HG03575 (cell line): ENCODE data around the gene FKBP1A.

ENCODE experiments used
- ATAC-seq: cut with Tn5 transposase; IDR thresholded peaks from one replicate; pipeline ENCODE4 v1.9.1; 2021; ENCODE audit not compliant: unreplicated experiment, insufficient number of reproducible peaks, low FRiP score; ENCODE audit errors: extremely low read depth

The FKBP1A gene

DNA sequence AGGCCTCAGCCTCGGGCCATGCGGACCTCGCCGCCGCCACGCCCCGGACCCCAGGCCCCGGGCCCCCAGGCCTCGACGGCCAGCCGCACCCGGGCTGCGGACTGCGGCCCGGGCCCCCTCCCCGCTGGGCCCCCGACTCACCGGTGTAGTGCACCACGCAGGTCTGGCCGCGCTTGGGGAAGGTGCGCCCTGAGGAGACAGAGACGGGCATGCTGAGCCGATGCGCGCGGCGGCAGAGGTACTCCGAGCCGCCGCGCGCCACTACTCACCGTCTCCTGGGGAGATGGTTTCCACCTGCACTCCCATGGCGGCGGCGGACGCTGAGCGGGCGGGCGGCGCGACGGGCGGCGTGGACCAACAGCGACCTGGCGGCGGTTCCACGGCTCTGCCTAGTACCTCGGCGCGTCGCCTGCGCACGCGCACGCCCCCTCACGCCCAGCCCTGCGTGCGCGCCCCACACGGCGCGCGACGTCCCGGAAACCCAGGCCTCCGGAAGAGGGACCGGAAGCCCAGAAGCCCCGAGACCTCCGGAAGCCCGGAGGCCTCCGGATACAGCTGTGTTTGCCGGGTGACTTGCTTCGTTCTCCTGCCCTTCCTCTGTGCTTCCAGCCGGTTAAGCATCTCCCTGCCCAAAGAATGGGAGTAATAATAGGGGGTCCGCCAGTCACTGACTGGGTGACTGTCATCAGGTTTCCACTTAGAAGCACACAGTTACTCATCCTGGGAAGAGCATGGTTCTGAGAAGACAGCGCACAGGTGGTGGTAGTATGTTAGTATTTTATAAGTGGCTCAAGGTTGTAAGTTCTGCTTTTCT is at the start of gene FKBP1A:
TSS of gene FKBP1A (minus strand) at position 362 of the 814 bp plus-strand sequence. CDS start at position 306, 56 bp downstream.
- peak; percentile 38 for ATAC-seq

DNA sequence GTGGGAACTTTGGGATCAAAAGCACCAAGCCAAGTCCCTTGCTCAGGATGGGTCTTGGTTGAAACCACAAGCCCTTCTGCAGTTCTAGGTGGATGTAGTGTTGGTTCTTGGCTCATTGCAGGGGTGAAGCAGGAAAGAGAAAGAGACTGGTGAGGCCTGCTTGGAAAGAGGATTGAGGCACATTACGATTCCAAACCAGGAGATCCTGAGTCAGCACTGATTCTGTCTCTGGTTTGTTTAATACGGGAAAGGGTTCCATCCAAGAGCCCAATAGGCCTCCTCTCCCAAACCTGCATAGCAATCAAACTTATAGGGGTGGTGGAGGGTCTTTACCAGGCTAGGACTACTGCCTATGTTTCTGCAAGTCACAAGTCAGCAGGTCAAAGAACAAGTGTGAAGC is 49.5 kb upstream of the FKBP1A start:
- ATAC-seq, result no peak

DNA sequence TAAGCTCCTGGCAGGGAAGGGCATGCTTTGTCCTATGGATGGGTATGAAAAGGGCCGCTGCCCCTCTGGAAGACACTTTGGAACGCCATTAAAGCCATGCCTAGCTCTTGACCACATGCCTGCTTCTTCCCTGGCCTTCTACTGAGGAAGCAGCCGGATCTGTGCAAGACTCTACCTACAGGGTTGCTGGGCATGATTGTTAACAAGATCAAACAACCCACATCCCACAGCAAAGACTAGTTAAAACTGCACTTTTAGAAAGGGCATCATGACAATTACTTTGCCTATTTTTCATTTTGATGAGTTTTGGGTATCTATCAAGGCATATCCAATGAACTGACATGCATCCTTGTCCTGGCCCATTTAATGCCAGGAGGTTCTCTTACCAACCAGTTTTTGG is 48.3 kb upstream of the FKBP1A start:
- ATAC-seq, result no peak

DNA sequence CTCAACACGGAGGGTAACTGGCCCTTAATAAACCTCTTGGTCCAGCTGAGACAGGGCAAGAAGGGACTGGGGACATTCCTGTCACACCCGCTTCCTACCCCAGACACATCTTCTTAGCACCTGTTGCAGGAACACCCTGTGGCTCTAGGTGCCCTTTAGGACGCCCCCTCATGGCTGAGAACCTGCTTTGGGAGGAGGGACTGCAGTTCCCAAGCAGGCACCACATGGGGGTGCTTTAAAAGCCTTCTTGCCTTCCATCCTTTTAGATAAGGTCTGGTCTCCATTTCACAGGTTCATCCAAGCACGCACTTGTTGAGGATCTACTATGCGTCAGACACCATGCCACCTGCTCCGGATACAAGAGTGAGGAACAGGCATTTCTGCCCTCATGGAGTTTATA is 47.2 kb upstream of the FKBP1A start:
- no peak for ATAC-seq

DNA sequence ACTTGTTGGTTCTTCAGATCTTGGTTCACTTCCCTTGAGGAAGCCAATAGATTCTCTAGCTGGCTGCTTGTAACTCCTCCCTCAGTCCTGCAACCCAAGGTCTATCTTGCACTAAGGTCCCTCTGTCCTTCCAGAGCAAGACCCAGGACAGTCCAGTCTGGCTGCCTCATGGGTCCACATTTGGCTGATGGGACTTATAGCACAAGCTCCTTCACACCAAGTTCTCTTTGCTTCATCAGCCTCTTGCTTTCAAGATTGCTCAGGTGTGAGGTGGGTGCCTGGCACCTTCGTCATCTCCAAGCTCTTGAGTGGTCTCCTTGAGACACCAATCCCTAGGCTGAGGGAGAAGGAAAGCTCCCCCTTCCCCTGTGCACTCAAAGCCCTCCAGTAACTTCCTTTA is 45.5 kb upstream of the FKBP1A start:
- ATAC-seq, result no peak

DNA sequence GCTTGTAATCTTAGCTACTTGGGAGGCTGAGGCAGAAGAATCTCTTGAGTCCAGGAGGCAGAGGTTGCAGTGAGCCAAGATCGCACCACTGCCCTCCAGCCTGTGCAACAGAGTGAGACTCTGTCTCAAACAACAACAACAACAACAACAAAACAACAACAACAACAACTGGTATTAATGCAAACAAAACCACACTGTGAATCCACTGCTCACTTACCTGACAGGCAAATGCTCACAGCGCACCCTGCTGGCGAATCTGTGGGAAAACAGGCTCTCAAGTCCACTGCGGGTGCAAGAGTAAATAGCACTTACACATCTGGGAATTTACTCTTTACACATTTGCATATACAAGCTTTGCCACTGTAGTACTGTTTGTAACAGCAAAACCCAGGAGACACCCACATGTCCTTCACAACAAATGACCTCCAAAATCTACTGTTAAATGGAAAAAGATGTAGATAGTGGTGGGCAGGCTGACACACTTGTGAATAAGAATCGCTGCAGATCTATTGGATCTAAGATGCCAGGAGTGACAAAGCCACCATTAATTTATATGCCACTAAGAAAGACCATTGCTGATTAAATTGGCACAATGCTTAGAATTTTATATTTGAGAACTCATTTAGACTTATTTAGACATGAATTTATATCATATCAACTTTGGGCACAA is 44.5 kb upstream of the FKBP1A start:
- no peak for ATAC-seq

DNA sequence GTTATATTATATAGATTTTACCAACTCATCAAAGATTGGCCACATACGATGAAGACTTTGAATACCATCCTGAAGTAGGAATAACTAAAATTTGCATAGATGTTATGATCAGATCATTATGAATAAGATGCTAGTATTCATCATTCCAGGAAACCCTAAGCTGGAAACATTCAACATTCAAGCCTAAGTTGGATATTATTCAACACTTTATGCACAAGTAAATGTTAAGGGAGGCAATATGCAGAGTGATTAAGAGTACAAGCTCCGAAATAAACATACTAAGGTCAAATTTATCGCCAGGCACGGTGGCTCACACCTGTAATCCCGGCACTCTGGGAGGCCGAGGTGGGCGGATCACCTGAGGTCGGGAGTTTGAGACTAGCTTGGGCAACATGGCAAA is 43.4 kb upstream of the FKBP1A start:
- ATAC-seq, result no peak

DNA sequence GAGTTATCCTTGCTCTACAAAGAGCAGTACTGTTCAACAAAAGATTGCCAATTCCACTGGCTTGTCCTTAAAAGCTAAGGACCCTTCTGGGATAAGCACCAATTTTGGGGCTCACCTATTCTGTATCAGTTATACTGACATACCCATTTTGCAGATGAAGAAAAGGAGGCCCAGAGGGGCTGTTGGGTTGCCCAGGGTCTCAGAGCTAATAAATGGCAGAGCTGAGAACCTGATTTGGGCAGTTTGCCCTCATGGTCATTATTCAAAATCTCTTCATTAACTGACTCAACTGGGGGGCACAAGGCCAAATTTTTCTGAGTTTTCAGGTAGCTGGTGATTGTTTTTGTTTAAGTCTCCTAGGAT is 42.5 kb upstream of the FKBP1A start:
- ATAC-seq, result no peak

DNA sequence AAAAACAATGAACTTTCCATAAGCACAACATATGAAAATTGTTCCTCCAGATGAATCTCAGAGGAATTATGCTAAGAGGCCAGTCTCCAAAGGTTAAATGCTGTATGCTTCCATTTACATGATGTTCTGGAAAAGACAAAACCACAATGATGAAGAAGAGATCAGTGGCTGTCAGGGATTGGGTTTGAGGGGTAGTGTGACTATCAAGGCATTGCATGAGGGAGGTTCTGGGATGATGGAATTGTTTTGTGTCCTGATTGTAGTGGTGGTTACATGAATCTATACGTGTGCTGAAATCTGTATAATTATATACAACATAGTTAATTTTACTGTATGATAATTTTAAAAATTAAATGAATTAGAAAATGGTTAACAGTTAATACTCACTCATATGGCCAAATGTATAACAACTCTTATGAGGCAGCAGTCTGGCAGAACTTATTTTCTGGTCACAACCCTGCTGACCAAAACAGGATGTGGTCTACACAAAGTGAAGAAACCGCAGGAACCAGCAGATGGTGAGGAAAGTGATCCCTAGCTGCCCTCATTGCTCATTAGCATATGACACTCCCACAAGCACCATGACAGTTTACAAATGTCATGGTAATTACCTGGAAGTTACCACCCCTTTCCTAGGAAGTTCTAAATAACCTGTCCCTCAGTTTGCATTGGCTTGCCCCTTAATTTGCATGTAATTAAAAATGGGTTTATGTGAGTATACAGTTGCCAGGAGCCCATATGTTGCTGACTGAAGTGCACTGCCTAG is 41.9 kb upstream of the FKBP1A start:
- ATAC-seq, result no peak

DNA sequence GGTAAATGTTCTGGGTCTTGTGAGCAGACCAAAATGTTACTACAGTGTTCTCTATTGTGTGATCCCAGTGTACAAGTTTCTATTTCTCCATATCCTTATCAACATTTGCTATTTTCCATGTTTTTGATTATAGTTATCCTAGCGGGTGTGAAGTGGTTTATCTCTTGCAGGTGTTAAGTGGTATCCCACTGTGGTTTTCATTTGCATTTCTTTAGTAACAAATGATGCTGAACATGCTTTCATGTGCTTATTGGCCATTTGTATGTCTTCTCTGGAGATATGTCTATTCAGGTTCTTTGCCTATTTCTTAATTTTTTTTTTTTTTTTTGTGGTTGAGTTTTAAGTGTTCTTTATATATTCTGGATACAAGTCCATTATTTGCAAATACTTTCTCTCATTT is 38.3 kb upstream of the FKBP1A start:
- ATAC-seq, result no peak

DNA sequence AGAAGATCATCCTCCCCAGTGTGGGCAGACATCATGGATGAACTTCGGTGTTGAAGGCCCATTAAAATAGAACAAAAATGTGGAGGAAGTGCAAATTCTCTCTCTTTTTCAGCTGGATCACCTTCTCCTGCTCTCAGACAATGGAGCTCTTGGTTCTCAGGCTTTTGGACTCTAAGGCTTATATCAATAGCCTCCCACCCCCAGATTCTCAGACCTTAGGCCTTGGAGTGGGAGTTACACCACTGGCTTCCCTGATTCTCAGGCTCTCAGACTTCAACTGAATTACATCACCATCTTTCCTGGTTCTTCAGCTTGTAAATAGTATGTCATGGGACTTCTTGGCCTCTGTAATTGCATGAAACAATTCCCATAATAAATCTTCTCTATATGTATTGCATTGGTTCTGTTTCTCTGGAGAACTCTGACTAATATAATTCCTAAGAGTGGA is 37.2 kb upstream of the FKBP1A start:
- no peak for ATAC-seq

DNA sequence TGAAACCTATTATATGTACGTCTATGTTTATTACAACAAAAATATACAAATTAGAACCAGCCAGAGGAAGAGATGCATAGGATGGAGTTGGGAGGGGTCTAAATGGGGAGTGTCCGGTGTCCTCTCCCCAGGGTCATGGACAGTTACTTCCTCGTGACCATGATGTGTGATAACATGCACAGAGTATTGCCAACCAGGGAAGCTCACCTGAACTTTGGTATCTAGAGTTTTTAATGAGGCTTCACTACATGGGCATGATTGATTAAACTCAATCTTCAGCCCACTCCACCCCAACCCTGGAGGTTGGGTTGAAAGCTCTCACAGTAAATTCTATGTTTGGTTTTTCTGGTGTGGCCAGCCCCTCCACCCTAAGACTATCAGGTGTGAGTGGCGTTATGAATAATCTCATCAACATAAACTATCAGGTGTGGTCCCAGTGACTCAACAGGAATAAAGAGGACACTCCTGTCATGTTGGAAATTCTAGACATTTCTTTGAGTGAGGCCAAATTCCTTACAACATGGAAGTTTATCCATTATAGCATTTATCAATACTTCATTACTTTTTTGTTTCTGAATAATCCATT is 36.4 kb upstream of the FKBP1A start:
- ATAC-seq, result no peak

DNA sequence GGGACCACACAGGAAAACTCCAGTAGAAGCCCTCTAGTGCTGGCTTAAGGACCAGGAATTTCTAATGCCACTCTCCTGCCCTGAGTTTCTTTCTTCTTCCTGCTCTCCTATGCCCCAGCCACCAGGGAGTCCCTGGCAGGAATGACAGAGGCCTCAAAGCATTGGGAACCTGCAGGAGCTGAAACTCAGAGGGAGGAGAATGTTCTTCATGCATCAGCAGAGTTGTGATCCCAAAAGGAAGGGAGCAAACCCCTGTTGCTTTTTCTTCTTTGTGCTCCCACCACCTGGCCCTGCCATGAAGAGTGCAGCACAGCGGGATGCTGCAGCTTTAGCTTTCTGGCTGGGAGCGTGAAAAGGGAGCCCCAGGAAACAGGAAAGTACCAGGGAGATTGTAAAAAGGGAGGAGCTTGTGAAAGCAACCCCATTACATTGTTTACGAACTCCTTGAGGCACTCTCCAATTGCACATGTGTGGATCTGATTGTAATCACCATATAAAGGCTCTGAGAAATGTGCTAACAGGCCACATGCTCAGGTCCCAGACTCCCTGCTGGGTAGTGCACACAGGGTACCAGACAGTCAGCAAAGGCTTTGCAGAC is 34.7 kb upstream of the FKBP1A start:
- no peak for ATAC-seq

DNA sequence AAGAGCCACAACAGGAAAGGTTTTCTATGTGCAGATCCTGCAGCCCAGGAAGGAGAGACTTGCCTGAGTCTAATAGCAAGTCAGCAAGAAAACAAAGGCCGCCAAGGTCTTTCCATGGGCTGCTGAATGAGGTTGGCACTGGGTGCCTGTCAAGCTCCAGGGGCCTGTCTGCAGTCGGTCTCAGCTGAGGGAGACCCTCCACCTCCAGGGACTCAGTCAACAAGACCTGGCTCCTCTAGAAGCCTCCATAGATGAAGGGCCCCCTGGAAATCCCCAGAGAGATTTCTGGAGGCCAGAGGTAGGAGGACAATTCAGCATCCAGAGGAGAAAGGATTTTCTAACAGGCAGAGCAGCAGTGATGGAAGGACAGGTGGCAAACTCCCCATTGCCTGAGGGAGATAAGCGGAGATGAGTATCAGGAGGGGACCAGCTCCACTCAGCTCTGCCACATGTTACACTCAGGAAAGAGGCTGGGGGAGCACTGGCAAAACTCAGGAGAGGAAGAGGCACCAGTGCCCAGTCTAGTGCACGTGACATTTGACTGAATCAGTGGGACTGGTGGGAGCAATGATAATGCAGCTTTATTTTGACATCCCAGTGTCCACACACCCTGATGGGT is 33.5 kb upstream of the FKBP1A start:
- no peak for ATAC-seq

DNA sequence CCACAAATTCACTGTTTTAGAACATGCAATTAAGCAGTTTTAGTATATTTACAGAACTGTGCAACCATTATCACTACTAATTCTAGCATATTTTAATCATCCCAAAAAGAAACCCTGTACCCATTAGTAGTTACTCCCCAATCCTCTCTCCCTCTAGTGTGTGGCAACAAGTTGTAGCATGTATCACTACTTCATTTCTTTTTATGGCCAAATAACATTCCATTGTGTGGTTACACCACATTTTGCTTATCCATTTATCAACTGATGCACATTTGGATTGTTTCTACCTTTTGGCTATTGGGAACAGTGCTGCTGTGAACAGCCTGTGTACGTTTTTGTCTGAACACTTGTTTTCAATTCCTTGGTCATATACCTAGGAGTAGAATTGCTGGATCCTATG is 31.5 kb upstream of the FKBP1A start:
- ATAC-seq, result no peak

DNA sequence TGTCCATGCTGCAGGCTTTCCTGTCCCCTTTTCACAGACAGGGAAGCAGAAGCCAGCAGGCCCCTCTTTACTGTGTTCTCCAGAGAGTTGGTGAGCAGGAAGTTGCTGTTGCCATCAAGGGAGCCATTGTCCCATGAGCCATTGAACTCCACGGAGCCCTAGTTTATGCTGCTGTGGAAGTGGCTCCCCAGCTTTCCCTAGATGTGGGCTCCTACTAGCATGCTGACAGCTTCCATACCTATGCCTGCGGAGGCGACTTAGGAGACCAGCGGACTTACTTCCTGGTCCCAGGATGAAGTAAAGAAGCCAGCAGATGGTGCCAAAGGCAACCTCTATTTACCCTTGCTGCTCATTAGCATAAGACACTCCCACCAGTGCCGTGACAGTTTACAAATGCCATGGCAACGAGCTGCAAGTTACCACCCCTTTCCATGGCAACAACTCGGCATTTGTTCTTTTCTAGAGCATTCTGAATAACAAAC is 30.8 kb upstream of the FKBP1A start:
- ATAC-seq, result no peak

DNA sequence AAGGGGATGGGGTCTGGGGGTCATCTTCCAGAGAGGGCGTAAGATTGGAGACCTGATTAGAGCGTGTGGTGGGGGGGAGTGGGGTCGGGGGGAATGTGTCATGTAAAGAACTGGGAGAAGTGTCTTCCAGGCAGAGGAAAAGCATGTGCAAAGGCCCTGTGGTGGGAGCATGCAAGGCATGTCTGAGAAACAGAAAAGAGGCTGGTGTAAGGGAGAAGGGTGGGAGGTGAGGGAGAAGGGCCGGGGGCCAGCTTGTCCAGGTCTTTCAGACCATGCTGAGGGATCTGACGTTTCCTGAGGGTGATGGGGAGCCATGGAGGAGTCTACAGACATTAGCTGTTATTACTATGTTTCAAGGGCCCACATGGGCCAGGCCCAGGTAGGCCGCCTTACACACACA is 30.4 kb upstream of the FKBP1A start:
- ATAC-seq, result no peak

DNA sequence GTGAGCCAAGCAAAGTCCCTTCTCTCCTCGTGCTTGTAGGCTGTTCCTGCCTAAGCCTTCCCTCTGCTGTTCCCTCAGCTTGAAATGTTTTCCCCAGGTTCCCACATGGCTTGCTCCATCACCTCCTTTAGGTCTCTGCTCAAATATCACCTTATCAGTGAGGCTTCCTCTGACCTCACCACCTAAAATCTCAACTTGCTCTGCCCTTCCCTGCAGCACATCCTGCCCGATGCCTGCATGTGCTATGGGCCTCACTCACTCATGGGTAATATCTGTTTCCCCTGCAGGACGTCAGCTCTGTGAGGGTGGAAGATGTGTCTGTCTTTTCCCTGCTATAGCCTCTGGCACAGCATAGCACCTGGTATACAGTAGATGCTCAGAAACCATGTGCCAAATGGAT is 29.9 kb upstream of the FKBP1A start:
- no peak for ATAC-seq

DNA sequence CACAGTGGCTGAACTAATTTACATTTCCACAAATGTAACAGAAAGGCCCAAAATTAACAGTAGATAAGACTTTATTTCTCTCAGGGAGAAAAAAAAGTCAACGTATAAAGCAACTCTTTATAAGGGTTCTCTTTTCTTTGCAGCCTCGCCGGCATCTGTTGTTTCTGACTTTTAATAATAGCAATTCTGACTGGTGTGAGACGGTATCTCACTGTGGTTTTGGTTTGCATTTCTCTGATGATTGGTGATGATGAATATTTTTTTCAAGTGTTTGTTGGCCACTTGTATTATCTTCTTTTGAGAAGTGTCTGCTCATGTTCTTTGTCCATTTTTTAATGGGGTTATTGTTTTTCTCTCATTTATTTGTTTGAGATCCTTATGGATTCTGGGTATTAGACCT is 27.2 kb upstream of the FKBP1A start:
- no peak for ATAC-seq
